HEK293 (cell line): ENCODE results near the gene ERBB4.

Source experiments
- CTCF ChIA-PET: fragments of 350-600 bp; formaldehyde crosslinking; extraction: SDS; loops from one replicate; lab custom pipeline; 2021; ENCODE audit warnings: antibody characterized with exemption; lab: Yijun Ruan, JAX
- POLR2A ChIA-PET: fragments of 300-600 bp; formaldehyde crosslinking; extraction: SDS; loops from one replicate; lab custom pipeline; 2020; ENCODE audit warnings: antibody characterized with exemption, inconsistent platforms; lab: Yijun Ruan, JAX
- H3K27ac ChIP-seq: fragments of 200-500 bp; sonication (Bioruptor generic); 2 replicates; pipeline ENCODE4 v1.5.1; 2014; ENCODE audit warnings: low read depth, low read length, control low read depth, inconsistent platforms; ENCODE audit errors: extremely low read depth
- H3K36me3 ChIP-seq, 2 experiments: fragments of 200-500 bp in 1 of 2; sonication (Bioruptor generic) in 1 of 2; 1 replicate in 1 of 2; 2 replicates in 1 of 2; pipeline ENCODE4 v1.5.1; 2014 to 2017; ENCODE audit warnings: inconsistent platforms in 2 of 2, low read length in 2 of 2; ENCODE audit not compliant: control insufficient read depth in 2 of 2, insufficient read depth in 1 of 2
- H3K4me1 ChIP-seq: fragments of 200-500 bp; sonication (Bioruptor generic); 2 replicates; pipeline ENCODE4 v1.5.1; 2014; ENCODE audit warnings: mild to moderate bottlenecking, low read length, inconsistent platforms; ENCODE audit not compliant: control insufficient read depth, insufficient read depth
- H3K4me3 ChIP-seq: 2 replicates; pipeline ENCODE4 v1.5.1; 2011; ENCODE audit warnings: low read depth, mild to moderate bottlenecking, control low read depth, low read length, moderate library complexity
- H3K9me3 ChIP-seq: fragments of 200-500 bp; sonication (Bioruptor generic); 2 replicates; pipeline ENCODE4 v1.5.1; 2014; ENCODE audit warnings: low read depth, low read length, inconsistent platforms; ENCODE audit not compliant: control insufficient read depth, insufficient read depth
- FEZF1 ChIP-seq: fragments of 450-650 bp; formaldehyde crosslinking; IDR thresholded peaks from 2 replicates; pipeline ENCODE4 v1.5.1; 2016; ENCODE audit warnings: missing biosample characterization, missing genetic modification characterization
- KLF16 ChIP-seq: fragments of 450-650 bp; formaldehyde crosslinking; IDR thresholded peaks from 2 replicates; pipeline ENCODE4 v1.5.1; 2017; ENCODE audit warnings: missing biosample characterization, missing genetic modification characterization
- ZBTB1 ChIP-seq: fragments of 450-650 bp; formaldehyde crosslinking; IDR thresholded peaks from 2 replicates; pipeline ENCODE4 v1.5.1; 2016; ENCODE audit warnings: missing biosample characterization, missing genetic modification characterization
- ZFP69B ChIP-seq: fragments of 450-650 bp; formaldehyde crosslinking; IDR thresholded peaks from 2 replicates; pipeline ENCODE4 v1.5.1; 2016; ENCODE audit warnings: missing biosample characterization, missing genetic modification characterization
- ZNF2 ChIP-seq: fragments of 450-650 bp; formaldehyde crosslinking; IDR thresholded peaks from 2 replicates; pipeline ENCODE4 v1.5.1; 2016; ENCODE audit warnings: missing biosample characterization, missing genetic modification characterization
- ZNF23 ChIP-seq: fragments of 450-650 bp; formaldehyde crosslinking; IDR thresholded peaks from 2 replicates; pipeline ENCODE4 v1.5.1; 2016; ENCODE audit warnings: missing biosample characterization, missing genetic modification characterization, borderline replicate concordance
- ZNF248 ChIP-seq: fragments of 450-650 bp; formaldehyde crosslinking; IDR thresholded peaks from 2 replicates; pipeline ENCODE4 v1.5.1; 2017; ENCODE audit warnings: missing biosample characterization, missing genetic modification characterization
- ZNF274 ChIP-seq, 2 experiments: fragments of 200-500 bp in 1 of 2; fragments of 450-650 bp in 1 of 2; sonication (Bioruptor generic) in 1 of 2; formaldehyde crosslinking in 1 of 2; IDR thresholded peaks; 2 replicates each; pipeline versions ENCODE4 v1.5.1 to v1.6.1; 2014 to 2016; ENCODE audit warnings: borderline replicate concordance in 1 of 2, inconsistent platforms in 1 of 2, low read length in 1 of 2, missing biosample characterization in 1 of 2, missing genetic modification characterization in 1 of 2
- ZNF292 ChIP-seq: fragments of 450-650 bp; formaldehyde crosslinking; IDR thresholded peaks from 2 replicates; pipeline ENCODE4 v1.5.1; 2016; ENCODE audit warnings: low read depth, missing biosample characterization, missing genetic modification characterization, borderline replicate concordance
- ZNF302 ChIP-seq: fragments of 450-650 bp; formaldehyde crosslinking; IDR thresholded peaks from 2 replicates; pipeline ENCODE4 v1.5.1; 2016; ENCODE audit warnings: missing biosample characterization, missing genetic modification characterization, low read depth
- ZNF350 ChIP-seq: fragments of 450-650 bp; formaldehyde crosslinking; IDR thresholded peaks from 2 replicates; pipeline ENCODE4 v1.5.0; 2017; ENCODE audit warnings: missing biosample characterization, mild to moderate bottlenecking, missing genetic modification characterization
- ZNF391 ChIP-seq: fragments of 450-650 bp; formaldehyde crosslinking; IDR thresholded peaks from 2 replicates; pipeline ENCODE4 v1.5.1; 2016; ENCODE audit warnings: low read depth, missing biosample characterization, missing genetic modification characterization, borderline replicate concordance
- ZNF426 ChIP-seq: fragments of 450-650 bp; formaldehyde crosslinking; IDR thresholded peaks from 2 replicates; pipeline ENCODE4 v1.5.1; 2017; ENCODE audit warnings: missing biosample characterization, missing genetic modification characterization, mild to moderate bottlenecking, inconsistent platforms, moderate library complexity
- ZNF544 ChIP-seq: fragments of 450-650 bp; formaldehyde crosslinking; IDR thresholded peaks from 2 replicates; pipeline ENCODE4 v1.5.0; 2017; ENCODE audit warnings: missing biosample characterization, missing genetic modification characterization
- ZNF707 ChIP-seq: fragments of 450-650 bp; formaldehyde crosslinking; IDR thresholded peaks from 2 replicates; pipeline ENCODE4 v1.5.1; 2016; ENCODE audit warnings: missing biosample characterization, missing genetic modification characterization
- ZNF777 ChIP-seq: fragments of 450-650 bp; formaldehyde crosslinking; IDR thresholded peaks from 2 replicates; pipeline ENCODE4 v1.5.1; 2017; ENCODE audit warnings: missing biosample characterization, missing genetic modification characterization, borderline replicate concordance
- TF ChIP-seq, protein P1 (sequence below): fragments of 450-650 bp; formaldehyde crosslinking; IDR thresholded peaks from 2 replicates; pipeline ENCODE4 v1.5.1; 2016; ENCODE audit warnings: missing biosample characterization, missing genetic modification characterization
- TF ChIP-seq, protein P2 (sequence below): fragments of 450-650 bp; formaldehyde crosslinking; IDR thresholded peaks from 2 replicates; pipeline ENCODE4 v1.5.1; 2016; ENCODE audit warnings: missing biosample characterization, missing genetic modification characterization, borderline replicate concordance
- TF ChIP-seq, protein P3 (sequence below): fragments of 450-650 bp; formaldehyde crosslinking; IDR thresholded peaks from 2 replicates; pipeline ENCODE4 v1.5.1; 2016; ENCODE audit warnings: missing biosample characterization, missing genetic modification characterization
- TF ChIP-seq, protein P4 (sequence below): fragments of 450-650 bp; formaldehyde crosslinking; IDR thresholded peaks from 2 replicates; pipeline ENCODE4 v1.5.1; 2017; ENCODE audit warnings: missing biosample characterization, mild to moderate bottlenecking, missing genetic modification characterization, moderate library complexity
- TF ChIP-seq, protein P5 (sequence below): fragments of 450-650 bp; formaldehyde crosslinking; IDR thresholded peaks from 2 replicates; pipeline ENCODE4; 2016; ENCODE audit warnings: missing biosample characterization, missing genetic modification characterization

ERBB4 gene

DNA sequence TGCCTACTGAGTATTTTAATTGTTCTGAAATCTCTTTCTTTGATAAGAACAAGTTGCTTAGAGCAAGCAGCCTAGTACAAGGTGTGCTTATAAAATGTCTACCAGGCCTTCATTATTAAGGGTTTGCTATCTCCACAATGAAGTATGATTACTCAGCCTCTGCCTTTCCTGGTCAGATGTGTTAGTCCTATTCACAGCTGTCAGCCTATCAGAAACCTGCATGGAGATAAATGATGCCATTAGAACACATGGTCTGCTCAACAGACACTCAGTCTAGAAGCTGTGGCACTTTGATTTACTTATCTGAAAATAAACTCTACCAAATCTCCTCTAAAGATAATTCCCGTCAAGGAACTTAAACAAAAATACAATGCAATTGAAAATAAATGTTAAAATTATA, 448.7 kb downstream of the ERBB4 start (continued):
- TF ChIP-seq, protein P1, sequence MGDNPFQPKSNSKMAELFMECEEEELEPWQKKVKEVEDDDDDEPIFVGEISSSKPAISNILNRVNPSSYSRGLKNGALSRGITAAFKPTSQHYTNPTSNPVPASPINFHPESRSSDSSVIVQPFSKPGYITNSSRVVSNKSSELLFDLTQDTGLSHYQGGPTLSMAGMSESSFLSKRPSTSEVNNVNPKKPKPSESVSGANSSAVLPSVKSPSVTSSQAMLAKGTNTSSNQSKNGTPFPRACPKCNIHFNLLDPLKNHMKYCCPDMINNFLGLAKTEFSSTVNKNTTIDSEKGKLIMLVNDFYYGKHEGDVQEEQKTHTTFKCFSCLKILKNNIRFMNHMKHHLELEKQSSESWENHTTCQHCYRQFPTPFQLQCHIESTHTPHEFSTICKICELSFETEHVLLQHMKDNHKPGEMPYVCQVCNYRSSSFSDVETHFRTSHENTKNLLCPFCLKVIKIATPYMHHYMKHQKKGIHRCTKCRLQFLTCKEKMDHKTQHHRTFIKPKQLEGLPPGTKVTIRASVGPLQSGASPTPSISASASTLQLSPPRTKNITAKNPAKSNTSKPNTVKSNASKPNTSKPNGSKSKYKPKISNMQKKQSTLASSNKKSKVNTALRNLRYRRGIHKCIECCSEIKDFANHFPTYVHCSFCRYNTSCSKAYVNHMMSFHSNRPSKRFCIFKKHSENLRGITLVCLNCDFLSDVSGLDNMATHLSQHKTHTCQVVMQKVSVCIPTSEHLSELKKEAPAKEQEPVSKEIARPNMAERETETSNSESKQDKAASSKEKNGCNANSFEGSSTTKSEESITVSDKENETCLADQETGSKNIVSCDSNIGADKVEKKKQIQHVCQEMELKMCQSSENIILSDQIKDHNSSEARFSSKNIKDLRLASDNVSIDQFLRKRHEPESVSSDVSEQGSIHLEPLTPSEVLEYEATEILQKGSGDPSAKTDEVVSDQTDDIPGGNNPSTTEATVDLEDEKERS (tag by site-specific recombination): no peak
- TF ChIP-seq ZNF292 (tag by site-specific recombination): no peak
- TF ChIP-seq ZNF544 (tag by site-specific recombination): no peak
- TF ChIP-seq FEZF1 (tag by site-specific recombination): no peak
- TF ChIP-seq, protein P2, sequence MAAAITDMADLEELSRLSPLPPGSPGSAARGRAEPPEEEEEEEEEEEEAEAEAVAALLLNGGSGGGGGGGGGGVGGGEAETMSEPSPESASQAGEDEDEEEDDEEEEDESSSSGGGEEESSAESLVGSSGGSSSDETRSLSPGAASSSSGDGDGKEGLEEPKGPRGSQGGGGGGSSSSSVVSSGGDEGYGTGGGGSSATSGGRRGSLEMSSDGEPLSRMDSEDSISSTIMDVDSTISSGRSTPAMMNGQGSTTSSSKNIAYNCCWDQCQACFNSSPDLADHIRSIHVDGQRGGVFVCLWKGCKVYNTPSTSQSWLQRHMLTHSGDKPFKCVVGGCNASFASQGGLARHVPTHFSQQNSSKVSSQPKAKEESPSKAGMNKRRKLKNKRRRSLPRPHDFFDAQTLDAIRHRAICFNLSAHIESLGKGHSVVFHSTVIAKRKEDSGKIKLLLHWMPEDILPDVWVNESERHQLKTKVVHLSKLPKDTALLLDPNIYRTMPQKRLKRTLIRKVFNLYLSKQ (tag by site-specific recombination): no peak
- TF ChIP-seq KLF16 (tag by site-specific recombination): no peak
- no peak for TF ChIP-seq ZNF274 (IDR thresholded peaks at IDR 0.05; ENCODE audit: low read length)
- no peak for TF ChIP-seq ZNF274 (tag by site-specific recombination; IDR thresholded peaks at IDR 0.05; ENCODE audit: borderline replicate concordance)

DNA sequence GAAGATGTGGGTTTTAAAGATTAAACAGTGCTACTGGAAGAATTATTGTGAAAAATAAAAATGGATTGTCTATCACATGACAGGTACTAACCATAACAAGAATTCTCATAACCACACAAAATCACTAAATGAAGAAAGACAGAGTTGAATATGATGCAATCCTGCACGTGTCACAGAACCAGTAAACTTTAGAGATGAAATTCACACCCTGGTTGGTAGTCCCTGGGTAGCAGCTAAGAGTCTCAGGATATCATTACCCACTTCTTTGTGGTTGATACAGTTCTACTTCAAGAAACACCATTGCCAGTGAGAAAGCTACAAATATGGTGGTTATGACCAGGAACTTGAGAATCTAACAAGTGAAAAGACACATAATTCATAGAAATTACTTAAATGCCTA, 450.2 kb downstream of the ERBB4 start:
- CTCF ChIA-PET: no interaction called here
- Histone ChIP-seq H3K36me3 (no peaks in the 10 kb centered on the region), H3K4me1 (peaks cover 4% of the 10 kb centered on the region; the same call in 1 of the 2 replicates), H3K4me3 (no peak overlapping the region), H3K9me3 (no peaks in the 10 kb centered on the region), H3K27ac (no peak overlapping the region)
- POLR2A ChIA-PET: no interaction called here
- TF ChIP-seq, protein P3, sequence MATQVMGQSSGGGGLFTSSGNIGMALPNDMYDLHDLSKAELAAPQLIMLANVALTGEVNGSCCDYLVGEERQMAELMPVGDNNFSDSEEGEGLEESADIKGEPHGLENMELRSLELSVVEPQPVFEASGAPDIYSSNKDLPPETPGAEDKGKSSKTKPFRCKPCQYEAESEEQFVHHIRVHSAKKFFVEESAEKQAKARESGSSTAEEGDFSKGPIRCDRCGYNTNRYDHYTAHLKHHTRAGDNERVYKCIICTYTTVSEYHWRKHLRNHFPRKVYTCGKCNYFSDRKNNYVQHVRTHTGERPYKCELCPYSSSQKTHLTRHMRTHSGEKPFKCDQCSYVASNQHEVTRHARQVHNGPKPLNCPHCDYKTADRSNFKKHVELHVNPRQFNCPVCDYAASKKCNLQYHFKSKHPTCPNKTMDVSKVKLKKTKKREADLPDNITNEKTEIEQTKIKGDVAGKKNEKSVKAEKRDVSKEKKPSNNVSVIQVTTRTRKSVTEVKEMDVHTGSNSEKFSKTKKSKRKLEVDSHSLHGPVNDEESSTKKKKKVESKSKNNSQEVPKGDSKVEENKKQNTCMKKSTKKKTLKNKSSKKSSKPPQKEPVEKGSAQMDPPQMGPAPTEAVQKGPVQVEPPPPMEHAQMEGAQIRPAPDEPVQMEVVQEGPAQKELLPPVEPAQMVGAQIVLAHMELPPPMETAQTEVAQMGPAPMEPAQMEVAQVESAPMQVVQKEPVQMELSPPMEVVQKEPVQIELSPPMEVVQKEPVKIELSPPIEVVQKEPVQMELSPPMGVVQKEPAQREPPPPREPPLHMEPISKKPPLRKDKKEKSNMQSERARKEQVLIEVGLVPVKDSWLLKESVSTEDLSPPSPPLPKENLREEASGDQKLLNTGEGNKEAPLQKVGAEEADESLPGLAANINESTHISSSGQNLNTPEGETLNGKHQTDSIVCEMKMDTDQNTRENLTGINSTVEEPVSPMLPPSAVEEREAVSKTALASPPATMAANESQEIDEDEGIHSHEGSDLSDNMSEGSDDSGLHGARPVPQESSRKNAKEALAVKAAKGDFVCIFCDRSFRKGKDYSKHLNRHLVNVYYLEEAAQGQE (tag by site-specific recombination): no peak
- TF ChIP-seq, protein P4, sequence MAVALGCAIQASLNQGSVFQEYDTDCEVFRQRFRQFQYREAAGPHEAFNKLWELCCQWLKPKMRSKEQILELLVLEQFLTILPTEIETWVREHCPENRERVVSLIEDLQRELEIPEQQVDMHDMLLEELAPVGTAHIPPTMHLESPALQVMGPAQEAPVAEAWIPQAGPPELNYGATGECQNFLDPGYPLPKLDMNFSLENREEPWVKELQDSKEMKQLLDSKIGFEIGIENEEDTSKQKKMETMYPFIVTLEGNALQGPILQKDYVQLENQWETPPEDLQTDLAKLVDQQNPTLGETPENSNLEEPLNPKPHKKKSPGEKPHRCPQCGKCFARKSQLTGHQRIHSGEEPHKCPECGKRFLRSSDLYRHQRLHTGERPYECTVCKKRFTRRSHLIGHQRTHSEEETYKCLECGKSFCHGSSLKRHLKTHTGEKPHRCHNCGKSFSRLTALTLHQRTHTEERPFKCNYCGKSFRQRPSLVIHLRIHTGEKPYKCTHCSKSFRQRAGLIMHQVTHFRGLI (tag by site-specific recombination): no peak
- no peak for TF ChIP-seq ZNF707 (tag by site-specific recombination)
- TF ChIP-seq ZNF426: no peak
- no peak for TF ChIP-seq ZNF23 (tag by site-specific recombination)
- no peak for TF ChIP-seq ZNF777 (tag by site-specific recombination)
- no peak for TF ChIP-seq ZBTB1 (tag by site-specific recombination)
- no peak for TF ChIP-seq ZNF350 (tag by site-specific recombination)
- TF ChIP-seq ZFP69B (tag by site-specific recombination): no peak
- no peak for TF ChIP-seq ZNF302 (tag by site-specific recombination)
- TF ChIP-seq ZNF391 (tag by site-specific recombination): no peak
- TF ChIP-seq, protein P5, sequence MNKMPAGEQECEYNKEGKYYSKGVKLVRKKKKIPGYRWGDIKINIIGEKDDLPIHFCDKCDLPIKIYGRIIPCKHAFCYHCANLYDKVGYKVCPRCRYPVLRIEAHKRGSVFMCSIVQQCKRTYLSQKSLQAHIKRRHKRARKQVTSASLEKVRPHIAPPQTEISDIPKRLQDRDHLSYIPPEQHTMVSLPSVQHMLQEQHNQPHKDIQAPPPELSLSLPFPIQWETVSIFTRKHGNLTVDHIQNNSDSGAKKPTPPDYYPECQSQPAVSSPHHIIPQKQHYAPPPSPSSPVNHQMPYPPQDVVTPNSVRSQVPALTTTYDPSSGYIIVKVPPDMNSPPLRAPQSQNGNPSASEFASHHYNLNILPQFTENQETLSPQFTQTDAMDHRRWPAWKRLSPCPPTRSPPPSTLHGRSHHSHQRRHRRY (tag by site-specific recombination): no peak
- no peak for TF ChIP-seq ZNF248 (tag by site-specific recombination)
- no peak for TF ChIP-seq ZNF2 (tag by site-specific recombination)
